Measurements from ENCODE around the gene L3MBTL4.

DNA sequence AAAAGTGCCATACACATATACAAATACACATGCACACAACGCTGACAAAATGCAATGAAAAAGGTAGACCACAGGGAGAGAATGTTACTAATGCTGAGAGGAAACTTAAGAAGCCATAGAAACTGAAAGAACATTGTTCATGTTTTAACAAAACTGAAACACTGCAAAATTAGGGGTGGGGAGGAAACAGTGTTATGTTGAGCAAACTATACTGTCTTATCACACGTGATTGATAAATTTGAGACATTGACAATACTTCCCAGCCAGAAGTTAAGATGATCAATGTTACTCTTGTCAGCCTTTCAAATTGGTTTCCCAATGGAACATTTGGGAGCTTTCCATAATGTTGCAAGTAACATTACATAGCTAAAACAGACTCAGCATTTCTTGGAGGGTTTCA, 165.5 kb downstream of the L3MBTL4 start:
- TF ChIP-seq POLR2A (IDR thresholded peaks at IDR 0.05; ENCODE audit: low read depth, low read length) (no peak), TAF1 (IDR thresholded peaks at IDR 0.05; ENCODE audit: low read depth, low read length) (no peak)

All from GM12891 (cell line).